MM.1S (cell line): ENCODE data around the gene FOXD1.

Source experiments
- DNase-seq: peaks from one replicate; pipeline ENCODE4 v3.0.0-alpha.2; 2015
- H2AFZ ChIP-seq: fragments of 300-600 bp; sonication (generic); 2 replicates; pipeline ENCODE4 v1.6.0; 2016; ENCODE audit warnings: antibody characterized with exemption, low read length
- H3F3A ChIP-seq: fragments of 300-600 bp; sonication (generic); 2 replicates; pipeline ENCODE4 v1.6.1; 2016; ENCODE audit warnings: mild to moderate bottlenecking, antibody characterized with exemption, low read length, moderate library complexity, mixed read lengths; ENCODE audit not compliant: insufficient read depth
- H3K27ac ChIP-seq: fragments of 300-600 bp; sonication (generic); 2 replicates; pipeline ENCODE4 v1.5.1; 2016; ENCODE audit warnings: mild to moderate bottlenecking, low read length
- H3K27me3 ChIP-seq: fragments of 300-600 bp; sonication (generic); replicated peaks from 2 replicates; pipeline ENCODE4 v1.6.0; 2016; ENCODE audit warnings: low read length; ENCODE audit not compliant: insufficient read depth
- H3K36me3 ChIP-seq: fragments of 300-600 bp; sonication (generic); replicated peaks from 2 replicates; pipeline ENCODE4 v1.6.1; 2016; ENCODE audit warnings: mild to moderate bottlenecking, low read length, mixed read lengths; ENCODE audit not compliant: insufficient read depth
- H3K4me1 ChIP-seq: fragments of 300-600 bp; sonication (generic); 2 replicates; pipeline ENCODE4 v1.6.1; 2016; ENCODE audit warnings: low read length, mixed read lengths
- H3K4me2 ChIP-seq: fragments of 300-600 bp; sonication (generic); 2 replicates; pipeline ENCODE4 v1.6.0; 2016; ENCODE audit warnings: low read depth, low read length
- H3K4me3 ChIP-seq: fragments of 300-600 bp; sonication (generic); 2 replicates; pipeline ENCODE4 v1.5.1; 2016; ENCODE audit warnings: low read length, mixed read lengths
- H3K79me2 ChIP-seq: fragments of 300-600 bp; sonication (generic); 2 replicates; pipeline ENCODE4 v1.6.1; 2016; ENCODE audit warnings: mixed run types, low read length, mixed read lengths
- H3K9ac ChIP-seq: fragments of 300-600 bp; sonication (generic); 2 replicates; pipeline ENCODE4 v1.6.1; 2016; ENCODE audit warnings: low read length, mixed read lengths
- H3K9me2 ChIP-seq: fragments of 300-600 bp; sonication (generic); replicated peaks from 2 replicates; pipeline ENCODE4 v1.6.1; 2016; ENCODE audit warnings: mild to moderate bottlenecking, low read length, mixed read lengths; ENCODE audit not compliant: insufficient read depth
- H3K9me3 ChIP-seq: fragments of 300-600 bp; sonication (generic); replicated peaks from 2 replicates; pipeline ENCODE4 v1.6.1; 2016; ENCODE audit warnings: mild to moderate bottlenecking, low read length, mixed read lengths; ENCODE audit not compliant: insufficient read depth
- H4K20me1 ChIP-seq: fragments of 300-600 bp; sonication (generic); 2 replicates; pipeline ENCODE4 v1.6.1; 2016; ENCODE audit warnings: mild to moderate bottlenecking, low read length, moderate library complexity, mixed read lengths; ENCODE audit not compliant: insufficient read depth
- EZH2 ChIP-seq: fragments of 300-600 bp; sonication (generic); optimal IDR thresholded peaks from 2 replicates; pipeline ENCODE3; 2017; ENCODE audit warnings: low read depth, mild to moderate bottlenecking, antibody characterized with exemption, low read length, mixed read lengths
- EZH2phosphoT487 ChIP-seq: fragments of 300-600 bp; sonication (generic); IDR thresholded peaks from 2 replicates; pipeline ENCODE4 v1.6.1; 2018; ENCODE audit warnings: antibody characterized with exemption, low read length
- TF ChIP-seq, protein P1 (sequence below): fragments of 300-600 bp; sonication (generic); IDR thresholded peaks from 2 replicates; pipeline ENCODE4 v1.5.1; 2016; ENCODE audit warnings: antibody characterized with exemption, low read length, mixed read lengths

The FOXD1 gene

GRCh38 chr5:73405691-73406090, 42.9 kb downstream of the FOXD1 start:
- H3K4me1 ChIP-seq: no peaks in the 10 kb centered on the region
- H4K20me1 ChIP-seq: no peaks in the 10 kb centered on the region
- H3K79me2 ChIP-seq: no peaks in the 10 kb centered on the region
- no peaks in the 10 kb centered on the region for H3K27me3 ChIP-seq
- DNase-seq: no peak
- no peak overlapping the region for H3K4me3 ChIP-seq
- no peaks in the 10 kb centered on the region for H3K9me2 ChIP-seq
- H3K9me3 ChIP-seq: no peaks in the 10 kb centered on the region
- H3K27ac ChIP-seq: no peak overlapping the region
- TF ChIP-seq EZH2phosphoT487 (no peak), EZH2 (no peak)
- TF ChIP-seq, protein P1, sequence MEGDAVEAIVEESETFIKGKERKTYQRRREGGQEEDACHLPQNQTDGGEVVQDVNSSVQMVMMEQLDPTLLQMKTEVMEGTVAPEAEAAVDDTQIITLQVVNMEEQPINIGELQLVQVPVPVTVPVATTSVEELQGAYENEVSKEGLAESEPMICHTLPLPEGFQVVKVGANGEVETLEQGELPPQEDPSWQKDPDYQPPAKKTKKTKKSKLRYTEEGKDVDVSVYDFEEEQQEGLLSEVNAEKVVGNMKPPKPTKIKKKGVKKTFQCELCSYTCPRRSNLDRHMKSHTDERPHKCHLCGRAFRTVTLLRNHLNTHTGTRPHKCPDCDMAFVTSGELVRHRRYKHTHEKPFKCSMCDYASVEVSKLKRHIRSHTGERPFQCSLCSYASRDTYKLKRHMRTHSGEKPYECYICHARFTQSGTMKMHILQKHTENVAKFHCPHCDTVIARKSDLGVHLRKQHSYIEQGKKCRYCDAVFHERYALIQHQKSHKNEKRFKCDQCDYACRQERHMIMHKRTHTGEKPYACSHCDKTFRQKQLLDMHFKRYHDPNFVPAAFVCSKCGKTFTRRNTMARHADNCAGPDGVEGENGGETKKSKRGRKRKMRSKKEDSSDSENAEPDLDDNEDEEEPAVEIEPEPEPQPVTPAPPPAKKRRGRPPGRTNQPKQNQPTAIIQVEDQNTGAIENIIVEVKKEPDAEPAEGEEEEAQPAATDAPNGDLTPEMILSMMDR: no peak
- H3K36me3 ChIP-seq: no peaks in the 10 kb centered on the region
- H3K4me2 ChIP-seq: no peak overlapping the region
- H3K9ac ChIP-seq: no peak overlapping the region
- H3F3A ChIP-seq: no peaks in the 10 kb centered on the region
- no peak overlapping the region for H2AFZ ChIP-seq

- Histone ChIP-seq H3F3A (no peaks in the 10 kb centered on the region), H3K4me3 (no peak overlapping the region), H3K9me2 (no peaks in the 10 kb centered on the region), H3K27ac (no peak overlapping the region), H3K27me3 (no peaks in the 10 kb centered on the region), H3K36me3 (no peaks in the 10 kb centered on the region), H3K9me3 (no peaks in the 10 kb centered on the region), H3K79me2 (no peaks in the 10 kb centered on the region), H3K4me2 (no peak overlapping the region), H3K9ac (no peak overlapping the region), H4K20me1 (no peaks in the 10 kb centered on the region), H3K4me1 (no peaks in the 10 kb centered on the region), H2AFZ (no peak overlapping the region)
- no peak for DNase-seq
- no peak for TF ChIP-seq EZH2
- TF ChIP-seq EZH2phosphoT487: no peak
- TF ChIP-seq, protein P1: no peak
Measured at GRCh38 chr5:73399775-73400174, 48.8 kb downstream of the FOXD1 start.
